Activated naive CD8-positive, alpha-beta T cell (primary cell): ENCODE data around the gene DNAJB6.
A peak's percentile ranks its signal among the peaks of the same experiment; 100 is the strongest.

Experiments
- H3K27ac Mint-ChIP-seq: one replicate; pipeline ENCODE4 v1.8.0; 2021; ENCODE audit warnings: mixed read lengths
- H3K27me3 Mint-ChIP-seq: one replicate; pipeline ENCODE4 v1.8.0; 2021; ENCODE audit warnings: mixed read lengths
- H3K36me3 Mint-ChIP-seq: one replicate; pipeline ENCODE4 v1.8.0; 2021; ENCODE audit warnings: mixed read lengths
- H3K4me1 Mint-ChIP-seq: one replicate; pipeline ENCODE4 v1.8.0; 2021; ENCODE audit warnings: low read depth, mixed read lengths
- H3K4me3 Mint-ChIP-seq: one replicate; pipeline ENCODE4 v1.8.0; 2021; ENCODE audit warnings: mild to moderate bottlenecking, mixed read lengths
- H3K9me3 Mint-ChIP-seq: one replicate; pipeline ENCODE4 v1.8.0; 2021; ENCODE audit warnings: low read depth, mixed read lengths

The DNAJB6 gene

DNA sequence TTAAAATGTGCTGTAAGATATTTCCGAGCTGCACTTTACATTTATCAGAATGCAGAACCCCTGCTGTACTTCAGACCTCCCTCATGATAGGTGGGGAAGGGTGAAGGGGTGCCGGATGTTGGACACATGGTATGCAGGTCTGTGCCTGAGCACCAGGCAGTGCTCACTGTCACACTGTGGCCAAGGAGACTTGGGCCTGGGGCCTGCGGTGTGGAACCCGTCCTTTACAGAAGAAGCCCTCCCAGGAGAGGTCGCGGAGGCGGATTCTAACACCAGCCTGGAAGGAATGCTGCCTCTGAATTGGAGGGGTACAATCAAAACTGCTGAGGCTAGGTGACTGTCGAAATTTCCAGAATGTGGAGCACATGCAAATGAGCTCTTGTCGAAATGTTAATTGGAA lies 34.5 kb downstream of the DNAJB6 start:
- Mint-ChIP-seq H3K4me3 (no peak overlapping the region), H3K9me3 (no peaks in the 10 kb centered on the region), H3K4me1 (peaks cover 39% of the 10 kb centered on the region), H3K27ac (no peak overlapping the region), H3K27me3 (no peaks in the 10 kb centered on the region), H3K36me3 (peaks cover 8% of the 10 kb centered on the region)

DNA sequence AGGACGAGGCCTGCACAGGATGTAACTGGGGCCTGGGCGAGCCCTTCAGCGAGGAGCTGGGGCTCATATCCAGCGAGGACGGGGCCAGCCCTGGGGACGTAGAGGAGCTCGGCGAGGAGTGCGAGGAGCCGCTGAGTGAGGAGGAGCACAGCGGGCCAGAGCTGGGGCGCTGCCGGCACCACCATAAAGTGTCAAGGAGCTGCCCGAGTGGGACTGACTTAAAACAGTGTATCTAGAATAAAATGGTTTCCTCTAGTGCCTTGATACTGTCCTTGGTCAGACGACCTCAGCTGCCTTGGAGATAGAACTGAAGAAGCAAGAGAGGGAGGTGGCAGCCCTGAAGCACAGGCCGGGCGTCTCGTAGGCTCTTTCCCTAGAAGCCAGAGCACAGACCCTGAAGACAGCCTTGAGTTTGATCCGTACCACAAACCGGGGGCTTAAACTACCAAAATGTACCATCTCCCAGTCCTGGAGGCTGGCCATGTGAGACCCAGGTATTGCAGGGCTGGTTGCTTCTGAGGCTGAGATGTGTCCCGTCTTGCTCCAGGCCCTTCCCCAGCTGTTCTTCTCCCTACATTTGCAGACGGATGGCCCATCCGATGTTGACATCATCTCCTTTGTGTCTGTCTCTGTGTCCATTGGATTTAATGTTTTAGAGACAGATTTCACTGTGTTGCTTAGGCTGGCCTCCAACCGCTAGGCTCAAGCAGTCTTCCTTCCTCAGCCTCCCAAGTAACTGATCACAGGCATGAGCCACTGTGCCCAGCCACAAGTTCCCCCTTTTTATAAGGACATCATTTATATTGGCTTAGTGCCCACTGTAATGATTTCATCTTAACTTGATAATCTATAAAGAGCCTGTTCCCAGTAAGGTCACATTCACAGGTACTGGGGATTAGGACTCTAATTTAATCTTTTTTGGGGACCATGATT lies 35.8 kb downstream of the DNAJB6 start:
- Mint-ChIP-seq H3K27ac (peak overlapping the region; percentile 66), H3K36me3 (peaks cover 6% of the 10 kb centered on the region), H3K9me3 (no peaks in the 10 kb centered on the region), H3K27me3 (no peaks in the 10 kb centered on the region), H3K4me1 (peaks cover 51% of the 10 kb centered on the region), H3K4me3 (no peak overlapping the region)

DNA sequence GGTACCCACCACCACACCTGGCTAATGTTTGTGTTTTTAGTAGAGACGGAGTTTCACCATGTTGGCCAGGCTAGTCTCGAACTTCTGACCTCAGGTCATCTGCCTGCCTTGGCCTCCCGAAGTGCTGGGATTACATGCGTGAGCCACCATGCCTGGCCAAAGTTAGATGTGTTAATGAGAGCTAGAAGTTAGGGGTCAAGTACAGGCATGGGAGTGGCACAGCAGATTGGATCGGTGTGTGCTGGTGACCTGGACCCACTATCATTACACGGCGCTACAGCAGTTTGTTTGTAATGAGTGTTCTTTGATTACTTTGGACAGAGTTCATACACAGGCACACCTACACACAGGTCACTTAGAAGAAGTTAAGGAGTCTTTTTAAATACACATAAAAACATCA lies 36.7 kb downstream of the DNAJB6 start:
- H3K4me3 Mint-ChIP-seq = no peak overlapping the region

DNA sequence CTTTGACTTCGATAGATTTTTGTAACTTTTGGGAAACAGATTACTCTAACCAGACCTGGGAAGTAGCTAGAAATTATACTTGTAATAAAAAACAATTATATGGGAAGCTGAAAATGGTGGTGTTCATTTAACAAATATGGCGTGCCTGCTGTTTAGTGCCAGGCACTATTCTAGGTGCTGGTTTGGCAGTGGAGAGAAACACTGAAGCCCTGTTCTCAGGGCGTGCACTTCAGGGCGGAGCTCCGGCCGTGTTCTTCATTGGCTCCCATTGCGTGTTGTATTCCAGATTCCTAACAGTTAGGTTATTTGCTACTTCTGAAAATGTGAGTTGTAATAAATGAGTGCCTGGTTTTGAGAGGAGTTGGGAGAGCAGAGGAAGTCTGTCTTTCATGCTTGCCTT lies 38.6 kb downstream of the DNAJB6 start:
- Mint-ChIP-seq H3K4me1 (peaks cover 69% of the 10 kb centered on the region), H3K27me3 (no peaks in the 10 kb centered on the region), H3K36me3 (peaks cover 6% of the 10 kb centered on the region), H3K4me3 (peak overlapping the region; percentile 14), H3K27ac (peak overlapping the region; percentile 79), H3K9me3 (no peaks in the 10 kb centered on the region)

More for the DNA sequence above, 36.7 kb downstream of the DNAJB6 start:
- Mint-ChIP-seq H3K27me3 (no peaks in the 10 kb centered on the region), H3K9me3 (no peaks in the 10 kb centered on the region), H3K27ac (no peak overlapping the region), H3K36me3 (peaks cover 6% of the 10 kb centered on the region), H3K4me1 (peaks cover 58% of the 10 kb centered on the region)

DNA sequence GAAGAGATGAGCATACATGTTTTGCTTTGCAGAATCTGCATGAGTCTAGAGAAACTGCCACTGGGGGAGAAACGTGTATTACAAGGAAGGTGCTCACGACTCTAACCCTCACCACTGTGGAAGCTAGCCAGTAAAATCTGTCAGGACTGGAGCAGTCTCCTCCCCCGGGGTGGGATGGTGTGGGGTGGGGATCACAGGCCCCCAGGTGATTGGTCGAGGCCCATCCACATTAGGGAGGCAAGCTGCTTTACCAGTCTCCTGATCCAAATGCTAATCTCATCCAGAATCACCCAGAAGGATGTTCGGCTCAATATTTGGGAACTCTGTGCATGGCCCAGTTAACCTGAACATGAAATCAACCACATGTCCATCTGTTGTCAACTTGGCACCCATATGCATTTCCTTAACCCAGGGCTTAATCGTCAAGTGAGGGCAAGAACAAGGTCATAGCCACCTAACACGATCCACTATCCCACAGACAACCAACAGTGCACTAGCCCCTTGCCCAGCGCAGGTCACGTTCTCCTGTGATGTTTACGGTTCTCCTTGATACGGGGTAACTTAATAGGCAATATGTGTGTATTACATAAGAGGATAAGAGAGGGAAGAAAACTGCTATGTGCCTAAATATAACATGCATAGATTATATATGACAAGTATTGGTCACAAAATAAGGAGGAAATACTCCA lies 40.8 kb downstream of the DNAJB6 start:
- H3K4me1 Mint-ChIP-seq = peaks cover 71% of the 10 kb centered on the region
- H3K27ac Mint-ChIP-seq = no peak overlapping the region
- no peaks in the 10 kb centered on the region for H3K9me3 Mint-ChIP-seq
- H3K36me3 Mint-ChIP-seq = peaks cover 6% of the 10 kb centered on the region
- H3K4me3 Mint-ChIP-seq = no peak overlapping the region
- no peaks in the 10 kb centered on the region for H3K27me3 Mint-ChIP-seq

DNA sequence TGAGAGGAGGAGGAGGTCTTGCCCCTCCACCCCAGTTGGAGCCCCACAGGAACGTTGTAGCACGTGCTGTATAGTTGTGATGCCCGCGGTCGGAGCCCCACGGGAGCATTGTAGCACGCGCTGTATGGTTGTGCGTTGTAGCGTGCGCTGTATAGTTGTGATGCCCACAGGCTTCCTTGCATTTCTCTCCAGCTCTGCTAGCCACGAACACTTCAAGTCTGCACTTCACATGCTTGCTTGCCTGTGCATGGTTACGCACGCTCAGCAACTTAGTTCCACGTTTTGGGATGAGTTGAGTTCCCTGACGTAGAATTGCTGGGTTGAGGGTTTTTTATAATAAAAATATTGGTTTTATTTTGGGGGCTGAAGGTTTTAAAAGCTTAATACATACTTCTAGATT lies 41.6 kb downstream of the DNAJB6 start:
- no peak overlapping the region for H3K27ac Mint-ChIP-seq
- no peaks in the 10 kb centered on the region for H3K27me3 Mint-ChIP-seq
- peaks cover 7% of the 10 kb centered on the region for H3K36me3 Mint-ChIP-seq
- no peaks in the 10 kb centered on the region for H3K9me3 Mint-ChIP-seq
- H3K4me1 Mint-ChIP-seq = peaks cover 63% of the 10 kb centered on the region
- no peak overlapping the region for H3K4me3 Mint-ChIP-seq

DNA sequence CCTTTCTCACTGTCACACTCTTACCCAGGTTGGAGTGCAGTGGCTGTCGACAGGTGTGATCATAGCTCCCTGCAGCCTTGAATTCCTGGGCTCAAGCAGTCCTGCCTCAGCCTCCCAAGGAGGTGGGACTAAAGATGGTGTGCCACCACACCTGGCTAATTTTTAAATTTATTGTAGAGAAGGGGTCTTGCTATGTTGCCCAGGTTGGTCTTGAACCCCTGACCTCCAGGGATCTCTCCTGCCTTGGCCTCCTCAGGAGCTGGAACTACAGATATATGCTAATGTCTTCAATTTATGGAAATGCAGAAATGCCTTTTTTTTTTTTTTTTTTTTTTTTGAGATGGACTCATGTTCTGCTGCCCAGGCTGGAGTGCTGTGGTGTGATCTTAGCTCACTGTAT lies 42.7 kb downstream of the DNAJB6 start:
- H3K27me3 Mint-ChIP-seq = no peaks in the 10 kb centered on the region
- H3K4me1 Mint-ChIP-seq = peaks cover 52% of the 10 kb centered on the region
- no peak overlapping the region for H3K27ac Mint-ChIP-seq
- no peaks in the 10 kb centered on the region for H3K9me3 Mint-ChIP-seq
- peaks cover 7% of the 10 kb centered on the region for H3K36me3 Mint-ChIP-seq
- no peak overlapping the region for H3K4me3 Mint-ChIP-seq

DNA sequence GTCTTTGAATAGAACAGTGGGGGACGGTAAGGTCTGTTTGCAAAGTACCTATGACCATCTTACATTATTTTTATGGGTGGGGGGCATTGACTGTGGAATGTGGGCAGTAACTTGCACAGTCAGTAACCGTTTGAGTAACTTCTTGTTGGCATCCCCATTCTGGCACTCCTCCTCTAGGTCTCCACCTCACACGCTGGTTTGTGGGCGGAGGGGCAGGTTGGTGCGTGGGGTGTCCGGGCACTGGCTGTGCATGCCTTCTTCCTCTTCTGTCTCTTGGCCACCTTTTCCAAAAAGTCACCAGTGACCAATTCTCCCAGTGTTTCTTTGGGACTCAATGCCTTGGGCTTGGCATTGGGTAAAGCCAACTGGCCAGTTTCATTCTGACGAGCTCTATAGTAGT lies 43.6 kb downstream of the DNAJB6 start:
- Mint-ChIP-seq H3K27ac (peak overlapping the region; percentile 28), H3K27me3 (no peaks in the 10 kb centered on the region), H3K36me3 (peaks cover 2% of the 10 kb centered on the region), H3K4me1 (peaks cover 43% of the 10 kb centered on the region), H3K9me3 (no peaks in the 10 kb centered on the region), H3K4me3 (no peak overlapping the region)

DNA sequence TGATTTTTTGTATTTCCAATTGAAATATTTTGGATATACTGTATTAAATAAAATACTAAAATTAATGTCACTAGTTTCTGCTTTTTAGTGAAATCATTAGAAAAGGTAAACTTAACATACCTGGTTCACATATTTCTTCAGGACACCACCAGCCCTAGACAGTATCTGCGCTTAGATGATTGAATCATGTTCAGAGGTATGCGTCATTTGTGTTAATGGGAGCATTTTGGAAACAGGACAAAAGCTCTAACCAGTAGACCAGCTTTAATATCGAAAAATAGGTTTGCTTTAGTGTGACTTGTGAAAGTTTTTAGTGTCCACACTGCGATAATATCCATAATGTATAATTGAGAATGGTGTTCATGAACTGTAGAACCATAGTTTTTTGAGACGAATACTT lies 47.1 kb downstream of the DNAJB6 start:
- H3K36me3 Mint-ChIP-seq = peaks cover 9% of the 10 kb centered on the region

DNA sequence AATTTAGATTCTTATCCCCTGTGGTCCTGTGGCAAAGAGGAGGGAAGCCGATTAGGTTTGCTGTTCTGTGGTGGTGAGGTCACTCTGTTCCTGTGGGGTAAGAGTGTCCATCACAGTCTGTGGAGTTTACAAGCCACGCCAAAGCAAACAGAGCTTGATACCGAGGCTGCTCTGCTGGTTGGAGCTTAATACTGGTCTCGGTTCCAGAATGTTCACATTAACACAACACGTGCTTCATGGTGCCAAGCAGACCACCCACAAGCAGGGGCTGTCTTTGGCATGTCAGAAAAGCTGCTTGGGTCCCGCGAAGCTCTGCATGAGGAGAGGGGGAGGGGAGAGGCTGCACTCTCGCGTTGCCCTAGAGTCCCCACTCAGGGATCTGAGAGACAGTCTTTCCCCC lies 47.5 kb downstream of the DNAJB6 start:
- no peak overlapping the region for H3K4me3 Mint-ChIP-seq
- no peaks in the 10 kb centered on the region for H3K9me3 Mint-ChIP-seq
- peaks cover 28% of the 10 kb centered on the region for H3K4me1 Mint-ChIP-seq
- no peaks in the 10 kb centered on the region for H3K27me3 Mint-ChIP-seq
- peaks cover 9% of the 10 kb centered on the region for H3K36me3 Mint-ChIP-seq
- no peak overlapping the region for H3K27ac Mint-ChIP-seq

More for the DNA sequence above, 47.1 kb downstream of the DNAJB6 start:
- no peak overlapping the region for H3K4me3 Mint-ChIP-seq
- H3K9me3 Mint-ChIP-seq = no peaks in the 10 kb centered on the region
- H3K4me1 Mint-ChIP-seq = peaks cover 28% of the 10 kb centered on the region
- H3K27ac Mint-ChIP-seq = no peak overlapping the region
- no peaks in the 10 kb centered on the region for H3K27me3 Mint-ChIP-seq

DNA sequence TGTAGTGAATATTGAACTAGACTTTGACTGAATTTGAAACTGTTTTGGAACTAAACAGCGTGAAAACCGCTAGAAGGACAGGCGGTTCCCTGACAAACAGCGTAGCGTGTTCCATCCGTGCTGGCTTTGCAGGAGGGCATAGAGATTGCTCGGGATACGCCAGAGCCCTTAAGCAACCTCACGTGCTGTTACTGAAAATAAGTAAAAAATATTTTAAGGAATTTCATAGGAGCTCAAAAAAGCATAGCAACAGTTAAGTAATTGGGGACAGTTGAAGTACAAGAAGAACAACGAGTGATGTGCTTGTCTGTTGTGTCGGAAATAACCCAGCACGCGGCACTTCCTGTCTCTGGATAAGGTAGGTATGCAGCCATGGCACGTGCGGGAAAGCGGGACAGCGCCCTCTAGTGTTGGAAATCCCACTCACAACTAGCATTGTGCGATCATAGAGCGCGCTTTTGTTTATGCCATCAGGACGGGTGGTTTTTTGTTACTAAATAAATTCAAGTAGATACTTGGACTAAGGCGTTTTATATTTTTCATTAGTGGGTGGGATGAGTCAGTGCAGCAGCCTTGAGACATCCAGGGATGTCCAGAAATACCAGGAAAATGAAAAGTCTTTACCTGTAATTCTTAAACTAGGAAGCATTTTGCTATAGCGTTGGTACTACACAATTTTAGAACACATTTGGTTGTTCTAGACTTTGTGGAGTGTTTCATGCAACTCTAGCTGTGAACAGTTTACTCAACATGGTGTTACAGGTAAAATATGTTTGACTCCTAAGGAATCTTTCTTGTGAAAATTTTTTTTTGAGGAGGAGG lies 50.4 kb downstream of the DNAJB6 start:
- peaks cover 9% of the 10 kb centered on the region for H3K36me3 Mint-ChIP-seq
- H3K4me3 Mint-ChIP-seq = no peak overlapping the region
- H3K27ac Mint-ChIP-seq = peak overlapping the region; percentile 75
- peaks cover 39% of the 10 kb centered on the region for H3K4me1 Mint-ChIP-seq
- H3K27me3 Mint-ChIP-seq = no peaks in the 10 kb centered on the region
- H3K9me3 Mint-ChIP-seq = no peaks in the 10 kb centered on the region

DNA sequence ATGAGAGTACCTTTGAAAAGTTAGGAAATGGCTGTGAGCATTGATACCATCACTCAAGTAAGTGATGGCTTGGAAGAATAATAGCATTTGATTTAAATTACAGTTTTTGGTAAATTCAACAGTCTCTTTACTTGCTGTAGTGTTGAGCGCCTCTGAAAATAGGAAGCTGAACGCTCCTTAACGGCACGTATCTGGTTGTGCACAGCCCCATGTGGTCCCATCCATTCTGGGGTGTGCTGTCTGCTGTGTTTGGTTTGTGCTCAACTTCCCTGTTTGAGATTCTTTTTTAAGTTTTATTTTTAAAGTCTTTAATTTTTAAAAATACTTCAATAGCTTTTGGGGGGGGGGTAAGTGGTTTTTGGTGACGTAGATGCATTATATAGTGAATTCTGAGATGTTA lies 51.5 kb downstream of the DNAJB6 start:
- Mint-ChIP-seq H3K4me1 (peaks cover 39% of the 10 kb centered on the region), H3K27ac (no peak overlapping the region), H3K9me3 (no peaks in the 10 kb centered on the region), H3K36me3 (peaks cover 7% of the 10 kb centered on the region), H3K27me3 (no peaks in the 10 kb centered on the region), H3K4me3 (no peak overlapping the region)

DNA sequence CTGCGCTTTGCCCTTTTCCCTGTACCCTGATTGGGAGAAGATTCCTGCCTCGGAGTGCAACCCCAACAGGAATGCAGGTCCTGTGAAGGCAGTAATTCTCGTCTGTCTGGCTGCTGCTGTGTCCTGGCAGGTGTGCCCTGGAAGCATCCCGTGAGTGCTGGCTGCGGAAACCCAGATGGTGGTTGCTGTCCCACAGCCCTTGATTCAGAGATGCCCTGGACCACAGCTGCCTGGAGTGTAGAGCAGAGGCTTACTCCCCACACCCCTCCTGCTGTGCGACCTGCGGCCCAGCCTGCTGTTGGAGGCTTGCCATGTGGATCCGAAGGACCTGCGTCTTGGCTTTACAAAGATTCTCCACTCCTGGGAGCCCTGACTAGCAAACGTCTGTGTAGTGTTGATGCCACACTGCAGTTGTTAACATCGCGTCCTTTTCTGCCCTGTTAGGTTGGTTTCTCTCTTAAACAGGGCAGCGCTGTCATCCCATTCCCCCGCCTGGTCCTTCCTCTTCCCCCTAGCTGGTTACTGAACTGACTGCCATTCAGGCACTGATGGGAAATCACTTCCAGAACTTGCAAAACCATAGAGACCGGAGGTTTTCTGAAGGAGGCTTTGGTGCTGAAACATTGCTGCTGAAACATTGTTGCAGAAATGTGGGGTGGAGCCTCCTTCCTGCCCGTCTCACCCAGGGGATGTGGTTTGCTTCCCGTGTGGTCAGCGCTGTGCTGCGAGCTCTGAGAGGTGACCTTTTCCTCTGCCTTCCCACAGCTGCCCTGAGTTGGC lies 53.3 kb downstream of the DNAJB6 start:
- Mint-ChIP-seq H3K9me3 (no peaks in the 10 kb centered on the region), H3K36me3 (peaks cover 7% of the 10 kb centered on the region), H3K4me3 (peak overlapping the region; percentile 58), H3K4me1 (peaks cover 43% of the 10 kb centered on the region), H3K27ac (peak overlapping the region; percentile 50), H3K27me3 (no peaks in the 10 kb centered on the region)

DNA sequence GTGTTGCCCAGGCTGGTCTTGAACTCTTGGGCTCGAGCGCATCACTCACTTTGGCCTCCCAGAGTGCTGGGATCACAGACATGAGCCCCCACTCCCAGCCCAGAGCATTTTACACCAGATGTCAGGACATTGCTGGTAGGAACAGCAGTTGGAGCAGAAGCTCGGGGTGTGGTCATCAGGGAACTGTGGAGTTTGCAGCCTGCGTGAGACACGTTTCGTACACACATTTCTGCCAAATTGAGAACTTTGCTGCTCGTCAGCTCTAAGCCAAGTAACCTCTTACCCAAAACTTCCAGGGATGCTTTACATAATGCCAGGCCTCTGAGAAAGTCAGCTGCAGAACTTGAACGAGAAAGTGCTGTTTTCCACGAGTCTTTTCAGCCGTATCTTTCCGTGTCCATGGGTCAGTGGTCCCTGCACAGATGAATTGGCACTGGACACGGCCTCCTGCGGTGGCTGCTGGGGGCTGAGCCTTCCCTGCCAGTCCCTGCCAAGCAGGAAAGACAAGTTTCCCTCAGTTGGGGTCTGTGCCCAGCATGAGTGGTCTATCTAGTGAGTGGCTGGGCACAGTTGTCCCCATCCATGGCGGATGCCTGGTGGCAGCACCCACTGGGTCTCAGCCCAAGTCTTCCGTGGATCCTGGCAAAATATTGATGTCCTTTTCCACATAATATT lies 54.4 kb downstream of the DNAJB6 start:
- no peak overlapping the region for H3K4me3 Mint-ChIP-seq
- peaks cover 43% of the 10 kb centered on the region for H3K4me1 Mint-ChIP-seq
- H3K27ac Mint-ChIP-seq = no peak overlapping the region

More for the DNA sequence above, 54.4 kb downstream of the DNAJB6 start:
- H3K9me3 Mint-ChIP-seq = no peaks in the 10 kb centered on the region
- no peaks in the 10 kb centered on the region for H3K27me3 Mint-ChIP-seq
- peaks cover 7% of the 10 kb centered on the region for H3K36me3 Mint-ChIP-seq
